ENCODE measurements around the gene POLR1G.
A peak's percentile ranks its signal among the peaks of the same experiment; 100 is the strongest.

POLR1G gene

GRCh38 chr19:45442778-45443461 lies 36.5 kb downstream of the POLR1G start:
- FAIRE-seq (no peak), DNase-seq (ENCODE audit: insufficient read length, low spot score) (no peak)
- no peak for TF ChIP-seq CTCF (IDR thresholded peaks at IDR 0.05; ENCODE audit: insufficient read depth, missing control alignments)

GRCh38 chr19:45443462-45444317 lies 37.2 kb downstream of the POLR1G start:
- peak; percentile 89 for DNase-seq (ENCODE audit: insufficient read length, low spot score)
- no peak for FAIRE-seq
- no peak for TF ChIP-seq CTCF (IDR thresholded peaks at IDR 0.05; ENCODE audit: insufficient read depth, missing control alignments)

- no peak for TF ChIP-seq CTCF (IDR thresholded peaks at IDR 0.05; ENCODE audit: insufficient read depth, missing control alignments)
- no peak for FAIRE-seq
- peak; percentile 83 for DNase-seq (ENCODE audit: insufficient read length, low spot score)
Observed at GRCh38 chr19:45444318-45445041, 38.0 kb downstream of the POLR1G start.

DNA sequence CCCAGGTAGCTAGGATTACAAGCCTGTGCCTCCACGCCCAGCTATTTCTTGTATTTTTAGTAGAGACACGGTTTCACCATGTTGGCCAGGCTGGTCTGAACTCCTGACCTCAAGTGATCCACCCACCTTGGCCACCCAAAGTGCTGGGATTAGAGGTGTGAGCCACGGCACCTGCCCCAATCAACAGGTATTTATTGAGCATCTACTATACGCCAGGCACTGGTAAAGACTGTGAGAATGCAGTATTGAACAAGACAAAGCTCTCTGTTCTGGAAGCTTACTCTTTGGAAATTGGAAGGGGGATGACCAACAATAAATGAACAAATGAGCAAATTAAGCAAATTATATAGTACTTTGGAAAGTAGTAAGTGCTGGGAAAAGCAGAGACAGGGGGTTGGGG lies 38.7 kb downstream of the POLR1G start:
- FAIRE-seq: no peak
- no peak for TF ChIP-seq CTCF (IDR thresholded peaks at IDR 0.05; ENCODE audit: insufficient read depth, missing control alignments)
- DNase-seq (ENCODE audit: insufficient read length, low spot score): no peak

DNA sequence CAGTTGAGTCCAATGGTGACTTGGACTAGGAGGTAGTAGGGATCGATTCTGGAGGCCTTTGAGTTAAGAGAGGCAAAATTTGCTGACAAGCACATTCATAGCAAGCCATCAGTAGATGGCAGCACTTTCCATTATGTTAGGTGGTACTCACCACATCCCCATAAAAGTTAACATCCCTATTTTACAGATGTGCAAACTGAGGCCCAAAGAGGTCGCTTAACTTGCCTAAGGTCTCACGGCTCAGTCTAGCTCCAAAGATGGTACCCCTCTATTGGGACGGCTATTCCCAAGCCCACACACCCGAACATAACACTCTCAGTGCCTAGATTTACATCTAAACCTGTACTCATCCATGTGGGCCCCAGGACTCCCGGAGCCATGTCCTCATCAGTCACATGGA lies 39.9 kb downstream of the POLR1G start:
- peak; percentile 40 for TF ChIP-seq CTCF (IDR thresholded peaks at IDR 0.05; ENCODE audit: insufficient read depth, missing control alignments)
- FAIRE-seq (no peak), DNase-seq (ENCODE audit: insufficient read length, low spot score) (no peak)

DNA sequence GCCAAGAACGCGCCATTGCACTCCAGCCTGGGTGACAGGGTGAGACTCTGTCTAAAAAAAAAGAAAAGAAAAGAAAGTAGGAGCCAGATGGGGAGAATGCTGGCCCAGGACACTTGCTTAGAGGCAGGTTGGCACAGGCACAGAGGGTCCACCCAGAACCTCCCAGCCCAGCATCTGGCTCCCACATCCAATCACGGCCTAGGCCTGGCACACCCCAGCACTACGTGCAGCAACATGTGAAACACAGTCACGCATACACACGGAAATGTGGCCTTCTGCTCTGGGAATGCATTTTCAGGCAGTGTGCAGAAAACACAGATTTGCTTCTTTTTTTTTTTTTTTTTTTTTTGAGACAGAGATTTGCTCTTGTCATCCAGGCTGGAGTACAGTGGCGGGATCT lies 40.5 kb downstream of the POLR1G start:
- no peak for TF ChIP-seq CTCF (IDR thresholded peaks at IDR 0.05; ENCODE audit: insufficient read depth, missing control alignments)
- no peak for DNase-seq (ENCODE audit: insufficient read length, low spot score)
- no peak for FAIRE-seq
